Retinal pigment epithelial cell (primary cell): ENCODE measurements around the gene SH3PXD2B.

Experiments
- DNase-seq: peaks from one replicate; pipeline ENCODE4 v3.0.0-alpha.2; 2010; ENCODE audit warnings: low read depth
- H3K4me3 ChIP-seq: 2 replicates; pipeline ENCODE4 v1.5.1; 2011; ENCODE audit warnings: mild to moderate bottlenecking, low read length, control low read depth, moderate library complexity
- TF ChIP-seq, protein P1 (sequence below): conservative IDR thresholded peaks from 2 replicates; pipeline ENCODE4 v1.5.1; 2011; ENCODE audit warnings: low read depth, low read length, control low read depth, inconsistent platforms

SH3PXD2B gene

DNA sequence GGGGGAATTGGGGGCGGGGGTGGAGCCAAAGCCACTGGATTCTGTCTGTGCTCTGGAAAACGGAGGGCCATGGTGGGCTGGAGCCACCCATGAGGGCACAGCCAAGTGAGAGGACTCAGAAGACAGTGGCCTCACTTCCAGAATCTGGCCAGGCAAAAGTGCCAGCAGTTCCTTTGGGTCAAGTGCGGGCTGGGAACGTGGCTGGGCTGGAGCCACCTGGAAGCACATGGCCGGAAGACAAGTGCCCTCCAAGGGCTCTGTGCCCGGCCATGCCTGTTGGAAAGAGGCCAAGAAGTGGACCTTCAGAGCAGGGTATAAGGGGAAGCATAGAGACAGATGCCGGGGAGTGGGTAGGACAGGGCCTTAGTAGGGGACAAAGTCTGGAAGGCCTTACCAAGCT lies 11.7 kb upstream of the SH3PXD2B start:
- no peak overlapping the region for H3K4me3 ChIP-seq
- no peak for DNase-seq
- TF ChIP-seq, protein P1, sequence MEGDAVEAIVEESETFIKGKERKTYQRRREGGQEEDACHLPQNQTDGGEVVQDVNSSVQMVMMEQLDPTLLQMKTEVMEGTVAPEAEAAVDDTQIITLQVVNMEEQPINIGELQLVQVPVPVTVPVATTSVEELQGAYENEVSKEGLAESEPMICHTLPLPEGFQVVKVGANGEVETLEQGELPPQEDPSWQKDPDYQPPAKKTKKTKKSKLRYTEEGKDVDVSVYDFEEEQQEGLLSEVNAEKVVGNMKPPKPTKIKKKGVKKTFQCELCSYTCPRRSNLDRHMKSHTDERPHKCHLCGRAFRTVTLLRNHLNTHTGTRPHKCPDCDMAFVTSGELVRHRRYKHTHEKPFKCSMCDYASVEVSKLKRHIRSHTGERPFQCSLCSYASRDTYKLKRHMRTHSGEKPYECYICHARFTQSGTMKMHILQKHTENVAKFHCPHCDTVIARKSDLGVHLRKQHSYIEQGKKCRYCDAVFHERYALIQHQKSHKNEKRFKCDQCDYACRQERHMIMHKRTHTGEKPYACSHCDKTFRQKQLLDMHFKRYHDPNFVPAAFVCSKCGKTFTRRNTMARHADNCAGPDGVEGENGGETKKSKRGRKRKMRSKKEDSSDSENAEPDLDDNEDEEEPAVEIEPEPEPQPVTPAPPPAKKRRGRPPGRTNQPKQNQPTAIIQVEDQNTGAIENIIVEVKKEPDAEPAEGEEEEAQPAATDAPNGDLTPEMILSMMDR, result no peak

DNA sequence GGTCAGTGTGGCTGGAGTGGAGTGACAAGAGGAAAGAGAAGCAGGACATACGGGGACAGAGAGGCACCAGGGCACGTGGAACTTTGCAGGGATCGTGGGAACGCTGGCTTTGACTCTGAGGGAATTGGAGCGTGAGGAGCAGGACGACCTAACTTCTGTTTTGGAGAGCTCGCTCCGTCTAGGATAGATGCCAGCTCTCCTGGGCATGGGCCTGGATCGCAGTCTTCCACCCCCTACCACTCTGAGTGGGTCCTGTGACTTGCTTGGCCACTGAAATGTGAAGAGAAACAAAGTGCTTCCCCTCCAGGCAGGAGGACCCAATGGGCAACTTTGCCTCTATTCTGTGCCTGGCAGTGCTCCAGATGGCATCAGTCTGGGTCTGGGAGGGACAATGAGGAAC lies 8.7 kb upstream of the SH3PXD2B start:
- H3K4me3 ChIP-seq, result no peak overlapping the region
- TF ChIP-seq, protein P1, result no peak
- DNase-seq, result no peak

DNA sequence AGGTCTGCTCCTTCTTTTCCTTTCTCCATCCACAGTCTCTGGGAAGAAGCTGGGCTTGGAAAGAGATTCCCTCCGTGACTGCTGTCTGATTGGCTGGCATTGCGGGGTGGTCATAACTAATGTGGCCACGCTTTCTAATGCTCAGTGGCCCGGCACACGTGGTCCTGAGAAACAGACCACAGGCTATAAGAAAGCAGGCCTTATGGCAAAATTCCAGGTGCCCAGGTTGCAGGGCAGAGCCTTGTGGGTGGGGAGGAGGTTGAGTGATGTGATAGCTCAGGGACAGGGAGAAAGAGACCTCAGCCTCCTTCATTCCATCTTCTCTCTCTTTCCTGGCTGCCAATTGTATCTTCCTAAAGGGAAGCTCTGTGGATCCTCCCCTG lies 5.4 kb upstream of the SH3PXD2B start:
- TF ChIP-seq, protein P1, result no peak
- no peak overlapping the region for H3K4me3 ChIP-seq
- DNase-seq, result no peak

DNA sequence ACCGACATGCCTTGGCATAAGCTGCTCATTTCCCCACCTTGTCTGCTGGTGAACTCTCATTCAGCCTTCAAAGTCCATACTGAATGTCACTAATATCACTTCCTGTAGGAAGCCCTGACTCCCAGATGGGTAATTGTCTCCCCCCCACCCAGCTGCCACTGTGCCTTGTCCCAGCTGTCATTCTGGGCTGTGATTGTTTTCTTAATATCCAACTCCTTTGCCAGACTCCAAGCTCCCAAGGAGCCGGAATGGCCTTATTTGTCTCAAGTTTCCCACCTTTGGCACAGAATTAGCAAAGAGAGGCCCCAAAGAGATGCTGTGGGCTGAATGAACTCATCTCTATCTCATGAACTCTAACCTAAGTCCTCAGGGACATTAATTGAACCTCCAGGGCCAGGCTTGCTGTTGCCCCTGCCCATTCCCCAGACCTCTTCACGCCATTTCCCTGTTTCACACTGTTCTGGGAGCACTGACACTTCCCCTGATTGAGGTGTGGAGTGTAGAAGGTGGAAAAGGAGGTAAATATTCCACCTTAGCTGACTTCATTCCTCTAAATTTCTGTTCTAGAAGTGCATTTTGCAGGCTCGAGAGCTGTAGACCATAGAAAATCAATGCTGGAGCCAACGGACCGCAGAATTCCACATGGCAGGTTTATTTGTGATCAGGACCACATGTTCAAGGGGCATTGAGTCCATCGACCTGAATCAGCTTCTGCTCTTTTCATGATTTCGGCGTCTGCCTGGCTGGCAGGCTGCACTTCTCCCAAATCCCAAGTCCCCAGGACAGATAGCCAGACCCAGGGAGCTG lies 4.9 kb upstream of the SH3PXD2B start:
- no peak for DNase-seq
- no peak overlapping the region for H3K4me3 ChIP-seq
- TF ChIP-seq, protein P1, result no peak

DNA sequence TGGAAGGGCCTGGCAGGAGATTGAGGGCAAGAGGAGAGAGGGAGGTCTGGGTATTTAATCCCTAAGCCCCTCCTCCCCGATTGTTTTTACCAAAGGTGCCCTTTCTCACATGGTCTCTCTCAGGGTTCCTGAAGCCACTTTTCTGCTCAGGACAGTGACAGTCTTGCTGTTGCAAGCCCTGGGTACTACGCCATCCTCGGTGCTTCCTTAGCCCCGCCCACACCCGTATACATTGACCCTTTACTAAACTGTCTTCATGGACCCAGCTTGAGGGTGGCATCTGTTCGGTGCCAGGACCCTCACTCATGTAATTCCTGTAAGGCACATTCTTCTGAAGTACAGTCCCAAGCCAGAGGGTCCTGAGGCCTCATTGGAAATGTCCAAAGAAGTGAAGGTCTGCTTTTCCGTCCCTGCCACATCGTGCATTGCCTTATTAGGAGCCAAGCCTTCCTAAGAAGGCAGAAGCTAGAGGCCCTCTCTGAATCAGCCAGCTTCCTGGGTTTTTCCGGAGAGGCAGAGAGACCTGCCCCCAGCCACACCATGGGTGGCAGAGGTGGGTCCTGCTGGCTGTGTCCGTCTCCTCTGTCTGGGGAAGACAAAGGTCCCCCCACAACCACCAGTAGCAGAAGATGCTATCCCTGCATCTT lies 1.9 kb upstream of the SH3PXD2B start:
- no peak for DNase-seq
- TF ChIP-seq, protein P1, result no peak
- H3K4me3 ChIP-seq, result no peak overlapping the region

DNA sequence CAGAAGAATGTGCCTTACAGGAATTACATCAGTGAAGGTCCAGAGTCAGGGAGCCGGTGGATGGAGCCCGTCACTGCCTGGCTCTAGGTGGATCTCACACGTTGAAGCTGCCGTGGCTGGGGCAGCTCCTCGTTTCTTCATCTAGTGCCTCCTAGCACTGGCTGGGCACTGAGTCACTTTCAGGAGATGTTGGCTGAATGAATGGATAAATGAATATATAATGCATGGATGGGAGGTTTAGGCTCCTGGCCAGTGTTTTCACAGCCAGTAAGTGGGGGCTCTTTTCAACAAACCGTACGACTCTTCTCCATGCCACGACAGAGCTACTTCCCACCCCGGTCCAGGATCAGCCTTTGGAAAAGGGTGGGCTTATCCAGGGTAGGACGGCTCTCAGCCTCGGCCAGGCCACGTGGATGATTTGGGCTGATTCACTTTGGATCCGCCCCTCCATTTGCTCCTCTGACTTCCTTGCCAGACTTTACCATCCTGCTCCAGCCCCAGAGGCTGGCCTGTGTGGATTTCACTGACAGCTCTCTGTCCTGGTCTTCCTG lies 1.3 kb upstream of the SH3PXD2B start:
- no peak for DNase-seq
- H3K4me3 ChIP-seq, result no peak overlapping the region
- TF ChIP-seq, protein P1, result no peak

DNA sequence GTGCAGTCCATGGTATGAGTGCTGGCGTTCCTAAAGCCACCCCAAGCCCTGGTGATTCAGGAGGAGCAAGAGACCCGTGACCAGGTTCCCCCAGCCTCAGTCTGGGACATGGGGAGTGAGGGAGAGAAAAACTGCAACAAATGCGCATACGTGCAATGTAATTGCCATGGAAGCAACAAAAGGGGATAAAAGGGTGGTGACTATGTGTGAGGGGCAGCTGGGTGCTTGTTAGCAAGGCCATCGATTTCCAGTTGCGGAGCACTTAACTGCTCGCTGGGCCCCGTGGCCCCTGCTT lies 709 bp upstream of the SH3PXD2B start:
- DNase-seq, result no peak
- TF ChIP-seq, protein P1, result no peak
- H3K4me3 ChIP-seq, result peak overlapping the region; percentile 46
